SU-DHL-6 (cell line): ENCODE results near the gene MORN5.

Source experiments
- H2AFZ ChIP-seq: fragments of 200-600 bp; sonication (generic); 2 replicates; pipeline ENCODE4 v1.6.1; 2014; ENCODE audit warnings: low read depth, mild to moderate bottlenecking, moderate library complexity, mixed read lengths, antibody characterized with exemption, low read length; ENCODE audit not compliant: severe bottlenecking
- H3F3A ChIP-seq: fragments of 200-600 bp; shearing (Covaris generic); 2 replicates; pipeline ENCODE4 v1.6.0; 2016; ENCODE audit warnings: antibody characterized with exemption, mild to moderate bottlenecking; ENCODE audit not compliant: insufficient read depth
- H3K27ac ChIP-seq: fragments of 200-600 bp; sonication (generic); 2 replicates; pipeline ENCODE4 v1.5.1; 2016; ENCODE audit warnings: low read depth, mild to moderate bottlenecking, low read length, moderate library complexity, mixed read lengths
- H3K27me3 ChIP-seq: fragments of 200-600 bp; sonication (generic), shearing (Covaris generic); 2 replicates; pipeline ENCODE4 v1.6.0; 2014; ENCODE audit warnings: mild to moderate bottlenecking, low read length
- H3K36me3 ChIP-seq: fragments of 200-600 bp; sonication (generic); 2 replicates; pipeline ENCODE4 v1.6.1; 2014; ENCODE audit warnings: mild to moderate bottlenecking, low read length, mixed read lengths
- H3K4me2 ChIP-seq: fragments of 300-600, 200-600 bp; shearing (Covaris generic), sonication (generic); 2 replicates; pipeline ENCODE4 v1.6.0; 2014; ENCODE audit warnings: low read length, low read depth, mild to moderate bottlenecking; ENCODE audit not compliant: poor library complexity, severe bottlenecking
- H3K4me3 ChIP-seq: fragments of 200-600 bp; sonication (generic); 2 replicates; pipeline ENCODE4 v1.5.1; 2014; ENCODE audit warnings: antibody characterized with exemption, low read length, mild to moderate bottlenecking, mixed read lengths; ENCODE audit not compliant: insufficient read depth, poor library complexity, severe bottlenecking
- H3K79me2 ChIP-seq: fragments of 200-600 bp; sonication (generic); 2 replicates; pipeline ENCODE4 v1.6.1; 2014; ENCODE audit warnings: mild to moderate bottlenecking, low read length, moderate library complexity; ENCODE audit not compliant: insufficient read depth
- H3K9ac ChIP-seq: fragments of 200-600 bp; sonication (generic); 2 replicates; pipeline ENCODE4 v1.7.0; 2014; ENCODE audit warnings: mild to moderate bottlenecking, low read length
- H3K9me2 ChIP-seq: fragments of 200-600 bp; sonication (generic); replicated peaks from 2 replicates; pipeline ENCODE4 v1.6.1; 2014; ENCODE audit warnings: low read length; ENCODE audit not compliant: insufficient read depth
- H3K9me3 ChIP-seq: fragments of 200-600 bp; sonication (generic); 2 replicates; pipeline ENCODE4 v1.6.1; 2014; ENCODE audit warnings: low read length, mixed read lengths; ENCODE audit not compliant: insufficient read depth
- H4K20me1 ChIP-seq: fragments of 200-600 bp; sonication (generic); 2 replicates; pipeline ENCODE4 v1.6.1; 2014; ENCODE audit warnings: low read depth, mild to moderate bottlenecking, antibody characterized with exemption, low read length, moderate library complexity, mixed read lengths
- EZH2phosphoT487 ChIP-seq: fragments of 200-600 bp; sonication (generic), shearing (Covaris generic); conservative IDR thresholded peaks from 2 replicates; pipeline ENCODE4 v1.6.1; 2018; ENCODE audit warnings: mild to moderate bottlenecking, antibody characterized with exemption, low read length, moderate library complexity, mixed read lengths
- TF ChIP-seq, protein P1 (sequence below): fragments of 200-600 bp; sonication (generic); IDR thresholded peaks from one replicate; pipeline ENCODE4 v1.5.1; 2017; ENCODE audit warnings: antibody characterized with exemption, mild to moderate bottlenecking, low read length, moderate library complexity; ENCODE audit not compliant: insufficient read depth, poor library complexity, severe bottlenecking

Gene MORN5

DNA sequence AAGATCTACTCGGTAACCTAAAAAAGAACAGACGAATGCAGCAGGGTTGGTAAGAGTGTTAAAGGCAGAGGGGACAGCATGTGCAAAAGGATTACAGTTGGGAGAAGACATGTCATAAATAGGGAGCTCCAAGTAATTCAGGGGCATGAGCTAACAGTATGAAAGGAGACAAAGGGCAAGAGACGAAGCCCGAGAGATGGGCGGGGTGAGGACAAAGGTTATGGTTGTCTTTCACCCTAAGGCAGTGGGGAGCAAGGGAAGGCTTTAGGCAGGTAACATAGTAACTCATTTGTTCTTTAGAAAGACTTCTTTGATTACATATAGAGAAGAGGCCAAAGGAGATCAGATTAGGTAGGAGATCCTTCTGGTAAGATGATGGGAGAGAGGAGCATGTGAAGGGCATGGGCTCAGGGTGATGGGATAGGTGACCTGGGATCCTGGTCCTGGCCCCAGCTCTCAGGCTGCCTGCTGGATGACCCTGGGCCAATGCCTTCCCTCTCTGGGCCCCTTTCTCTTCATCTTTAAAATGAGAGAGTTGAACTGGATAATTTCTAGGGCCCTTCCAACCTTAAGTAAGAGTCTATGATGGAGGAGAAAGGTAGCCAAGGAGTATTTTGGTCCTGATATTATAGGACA, 19.5 kb downstream of the MORN5 start:
- Histone ChIP-seq H3K79me2 (no peaks in the 10 kb centered on the region), H3K9ac (no peak overlapping the region), H3K27ac (no peak overlapping the region), H3K4me3 (no peak overlapping the region), H3K4me2 (no peak overlapping the region), H2AFZ (no peak overlapping the region), H4K20me1 (no peaks in the 10 kb centered on the region), H3K36me3 (no peaks in the 10 kb centered on the region), H3F3A (no peaks in the 10 kb centered on the region), H3K9me3 (no peaks in the 10 kb centered on the region), H3K9me2 (no peaks in the 10 kb centered on the region), H3K27me3 (0 out of 2 replicates have a peak, but pooled peaks cover 4% of the 10 kb centered on the region)
- TF ChIP-seq EZH2phosphoT487: no peak
- TF ChIP-seq, protein P1, sequence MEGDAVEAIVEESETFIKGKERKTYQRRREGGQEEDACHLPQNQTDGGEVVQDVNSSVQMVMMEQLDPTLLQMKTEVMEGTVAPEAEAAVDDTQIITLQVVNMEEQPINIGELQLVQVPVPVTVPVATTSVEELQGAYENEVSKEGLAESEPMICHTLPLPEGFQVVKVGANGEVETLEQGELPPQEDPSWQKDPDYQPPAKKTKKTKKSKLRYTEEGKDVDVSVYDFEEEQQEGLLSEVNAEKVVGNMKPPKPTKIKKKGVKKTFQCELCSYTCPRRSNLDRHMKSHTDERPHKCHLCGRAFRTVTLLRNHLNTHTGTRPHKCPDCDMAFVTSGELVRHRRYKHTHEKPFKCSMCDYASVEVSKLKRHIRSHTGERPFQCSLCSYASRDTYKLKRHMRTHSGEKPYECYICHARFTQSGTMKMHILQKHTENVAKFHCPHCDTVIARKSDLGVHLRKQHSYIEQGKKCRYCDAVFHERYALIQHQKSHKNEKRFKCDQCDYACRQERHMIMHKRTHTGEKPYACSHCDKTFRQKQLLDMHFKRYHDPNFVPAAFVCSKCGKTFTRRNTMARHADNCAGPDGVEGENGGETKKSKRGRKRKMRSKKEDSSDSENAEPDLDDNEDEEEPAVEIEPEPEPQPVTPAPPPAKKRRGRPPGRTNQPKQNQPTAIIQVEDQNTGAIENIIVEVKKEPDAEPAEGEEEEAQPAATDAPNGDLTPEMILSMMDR: no peak

DNA sequence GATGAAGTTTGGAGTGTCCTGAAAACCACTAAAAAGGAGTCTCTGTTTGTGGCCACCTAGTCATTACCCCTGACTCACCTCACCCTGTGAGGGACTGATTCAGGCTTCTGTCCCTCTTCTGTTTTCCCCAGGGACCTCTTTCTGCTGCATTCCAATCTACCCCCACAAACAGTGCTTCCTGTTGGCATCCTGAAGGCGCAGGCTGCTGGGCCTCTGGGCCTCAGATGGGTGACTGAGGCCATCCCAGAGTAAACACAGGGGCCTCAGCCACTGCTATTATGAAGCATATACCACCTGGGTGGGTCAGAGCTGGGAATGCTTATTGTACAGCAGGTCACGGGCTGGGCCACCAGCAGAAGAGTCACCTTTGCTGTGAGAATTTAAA, 20.0 kb downstream of the MORN5 start:
- Histone ChIP-seq H3K27me3 (0 out of 2 replicates have a peak, but pooled peaks cover 4% of the 10 kb centered on the region), H3K27ac (no peak overlapping the region), H2AFZ (no peak overlapping the region), H3K9me3 (no peaks in the 10 kb centered on the region), H3F3A (no peaks in the 10 kb centered on the region), H3K4me2 (no peak overlapping the region), H3K9me2 (no peaks in the 10 kb centered on the region), H3K4me3 (no peak overlapping the region), H4K20me1 (no peaks in the 10 kb centered on the region), H3K79me2 (no peaks in the 10 kb centered on the region), H3K9ac (no peak overlapping the region), H3K36me3 (no peaks in the 10 kb centered on the region)
- TF ChIP-seq EZH2phosphoT487: no peak
- TF ChIP-seq, protein P1: no peak

DNA sequence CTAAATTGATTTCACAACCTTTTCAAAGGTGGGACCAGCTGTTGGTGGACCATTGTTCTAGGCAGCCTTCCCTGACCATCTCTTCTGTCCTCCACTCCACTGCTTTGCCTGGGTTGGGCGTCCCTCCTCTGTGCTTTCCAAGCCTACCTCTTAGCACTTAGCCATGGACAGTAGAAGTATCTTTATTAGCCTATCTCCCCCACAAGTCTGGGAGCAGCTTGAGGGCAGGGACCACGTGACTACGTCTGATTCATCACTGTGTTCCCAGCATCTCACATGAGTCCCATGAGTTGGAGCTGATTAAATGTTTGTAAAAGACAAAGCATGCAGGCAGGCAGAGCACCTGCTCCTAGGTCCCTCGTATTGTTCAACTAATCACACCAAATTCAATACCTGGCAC, 20.9 kb downstream of the MORN5 start:
- no peak overlapping the region for H3K9ac ChIP-seq
- H3F3A ChIP-seq: no peaks in the 10 kb centered on the region
- H3K27ac ChIP-seq: no peak overlapping the region
- H3K79me2 ChIP-seq: no peaks in the 10 kb centered on the region
- H3K4me2 ChIP-seq: no peak overlapping the region
- H3K36me3 ChIP-seq: no peaks in the 10 kb centered on the region
- no peaks in the 10 kb centered on the region for H3K9me3 ChIP-seq
- no peak for TF ChIP-seq EZH2phosphoT487
- TF ChIP-seq, protein P1: no peak
- H2AFZ ChIP-seq: no peak overlapping the region
- H4K20me1 ChIP-seq: no peaks in the 10 kb centered on the region
- H3K9me2 ChIP-seq: no peaks in the 10 kb centered on the region
- H3K4me3 ChIP-seq: no peak overlapping the region
- H3K27me3 ChIP-seq: 0 out of 2 replicates have a peak, but pooled peaks cover 4% of the 10 kb centered on the region
